HG02938 (cell line): Measurements from ENCODE around the gene MAP2K3.
A peak's percentile ranks its signal among the peaks of the same experiment; 100 is the strongest.
"Not testable (repeated sequence)": the region's sequence is repeated elsewhere in the genome, so short reads cannot be mapped to it uniquely, and the experiment has no call there.

ENCODE experiments used
- ATAC-seq: cut with Tn5 transposase; IDR thresholded peaks from one replicate; pipeline ENCODE4 v1.9.1; 2021; ENCODE audit warnings: mild to moderate bottlenecking, moderate library complexity; ENCODE audit not compliant: unreplicated experiment

MAP2K3 gene

GRCh38 chr17:21327921-21328320 is 43.4 kb downstream of the MAP2K3 start:
- ATAC-seq, result peak; percentile 61

- ATAC-seq, result not testable (repeated sequence)
Observed at GRCh38 chr17:21328778-21329177, 44.3 kb downstream of the MAP2K3 start.

- no peak for ATAC-seq
Observed at GRCh38 chr17:21330436-21331160, 46.1 kb downstream of the MAP2K3 start.

- ATAC-seq, result not testable (repeated sequence)
Observed at GRCh38 chr17:21336541-21337294, 52.2 kb downstream of the MAP2K3 start.

GRCh38 chr17:21337981-21338625 is 53.6 kb downstream of the MAP2K3 start:
- not testable (repeated sequence) for ATAC-seq

- ATAC-seq, result no peak
Observed at GRCh38 chr17:21339011-21339410, 54.5 kb downstream of the MAP2K3 start.

- not testable (repeated sequence) for ATAC-seq
Observed at GRCh38 chr17:21339571-21339970, 55.1 kb downstream of the MAP2K3 start.

GRCh38 chr17:21340407-21340806 is 55.9 kb downstream of the MAP2K3 start:
- not testable (repeated sequence) for ATAC-seq

GRCh38 chr17:21341279-21341678 is 56.8 kb downstream of the MAP2K3 start:
- not testable (repeated sequence) for ATAC-seq

GRCh38 chr17:21341925-21342540 is 57.5 kb downstream of the MAP2K3 start:
- ATAC-seq, result not testable (repeated sequence)

GRCh38 chr17:21343061-21343949 is 58.8 kb downstream of the MAP2K3 start:
- not testable (repeated sequence) for ATAC-seq

GRCh38 chr17:21344801-21345200 is 60.3 kb downstream of the MAP2K3 start:
- not testable (repeated sequence) for ATAC-seq

GRCh38 chr17:21345236-21345635 is 60.7 kb downstream of the MAP2K3 start:
- ATAC-seq, result no peak

- ATAC-seq, result not testable (repeated sequence)
Observed at GRCh38 chr17:21346107-21346506, 61.6 kb downstream of the MAP2K3 start.

GRCh38 chr17:21346651-21347250 is 62.2 kb downstream of the MAP2K3 start:
- not testable (repeated sequence) for ATAC-seq

GRCh38 chr17:21347660-21348059 is 63.1 kb downstream of the MAP2K3 start:
- not testable (repeated sequence) for ATAC-seq

GRCh38 chr17:21348081-21348925 is 63.8 kb downstream of the MAP2K3 start:
- ATAC-seq, result peak; percentile 46

- not testable (repeated sequence) for ATAC-seq
Observed at GRCh38 chr17:21348926-21349261, 64.4 kb downstream of the MAP2K3 start.
